GM18498 (cell line): ENCODE data around the gene KIAA0319L.
"Not testable (repeated sequence)": the region's sequence is repeated elsewhere in the genome, so short reads cannot be mapped to it uniquely, and the experiment has no call there.

Source experiments
- ATAC-seq: cut with Tn5 transposase; IDR thresholded peaks from one replicate; pipeline ENCODE4 v1.9.1; 2021; ENCODE audit warnings: mild to moderate bottlenecking, moderate library complexity; ENCODE audit not compliant: unreplicated experiment

KIAA0319L gene

DNA sequence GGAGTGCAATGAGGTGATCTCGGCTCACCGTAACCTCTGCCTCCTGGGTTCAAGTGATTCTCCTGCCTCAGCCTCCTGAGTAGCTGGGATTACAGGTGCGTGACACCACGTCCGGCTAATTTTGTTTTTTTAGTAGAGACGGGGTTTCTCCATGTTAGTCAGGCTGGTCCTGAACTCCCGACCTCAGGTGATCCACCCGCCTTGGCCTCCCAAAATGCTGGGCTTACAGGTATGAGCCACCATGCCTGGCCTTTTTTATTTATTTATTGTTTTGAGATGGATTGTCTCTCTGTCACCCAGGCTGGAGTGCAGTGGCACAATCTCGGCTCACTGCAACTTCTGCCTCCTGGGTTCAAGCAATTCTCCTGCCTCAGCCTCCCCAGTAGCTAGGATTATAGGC, 24.4 kb upstream of the KIAA0319L start:
- ATAC-seq = not testable (repeated sequence)

DNA sequence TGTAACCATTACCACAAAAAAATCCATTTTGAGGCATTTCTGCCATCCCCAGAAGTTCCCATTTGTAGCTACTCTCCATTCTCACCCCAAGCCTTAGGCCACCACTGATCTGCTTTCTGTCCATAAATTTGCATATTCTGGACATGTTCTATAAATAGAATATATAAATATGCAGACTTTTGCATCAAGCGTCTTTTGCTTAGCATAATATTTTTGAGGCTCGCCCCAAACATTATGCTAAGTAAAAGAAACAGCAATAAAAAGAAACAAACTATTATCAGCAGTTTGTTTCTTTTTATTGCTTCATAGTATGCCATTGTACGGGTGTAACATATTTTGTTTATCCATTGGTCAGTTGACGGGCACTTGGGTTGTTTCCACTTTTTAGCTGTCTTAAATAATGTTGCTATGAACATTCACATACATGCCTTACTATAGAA, 23.8 kb upstream of the KIAA0319L start:
- ATAC-seq = no peak

DNA sequence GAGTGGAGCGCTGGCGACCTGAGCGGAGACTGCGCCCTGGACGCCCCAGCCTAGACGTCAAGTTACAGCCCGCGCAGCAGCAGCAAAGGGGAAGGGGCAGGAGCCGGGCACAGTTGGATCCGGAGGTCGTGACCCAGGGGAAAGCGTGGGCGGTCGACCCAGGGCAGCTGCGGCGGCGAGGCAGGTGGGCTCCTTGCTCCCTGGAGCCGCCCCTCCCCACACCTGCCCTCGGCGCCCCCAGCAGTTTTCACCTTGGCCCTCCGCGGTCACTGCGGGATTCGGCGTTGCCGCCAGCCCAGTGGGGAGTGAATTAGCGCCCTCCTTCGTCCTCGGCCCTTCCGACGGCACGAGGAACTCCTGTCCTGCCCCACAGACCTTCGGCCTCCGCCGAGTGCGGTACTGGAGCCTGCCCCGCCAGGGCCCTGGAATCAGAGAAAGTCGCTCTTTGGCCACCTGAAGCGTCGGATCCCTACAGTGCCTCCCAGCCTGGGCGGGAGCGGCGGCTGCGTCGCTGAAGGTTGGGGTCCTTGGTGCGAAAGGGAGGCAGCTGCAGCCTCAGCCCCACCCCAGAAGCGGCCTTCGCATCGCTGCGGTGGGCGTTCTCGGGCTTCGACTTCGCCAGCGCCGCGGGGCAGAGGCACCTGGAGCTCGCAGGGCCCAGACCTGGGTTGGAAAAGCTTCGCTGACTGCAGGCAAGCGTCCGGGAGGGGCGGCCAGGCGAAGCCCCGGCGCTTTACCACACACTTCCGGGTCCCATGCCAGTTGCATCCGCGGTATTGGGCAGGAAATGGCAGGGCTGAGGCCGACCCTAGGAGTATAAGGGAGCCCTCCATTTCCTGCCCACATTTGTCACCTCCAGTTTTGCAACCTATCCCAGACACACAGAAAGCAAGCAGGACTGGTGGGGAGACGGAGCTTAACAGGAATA, 20.1 kb upstream of the KIAA0319L start:
- ATAC-seq = peak; percentile 71

DNA sequence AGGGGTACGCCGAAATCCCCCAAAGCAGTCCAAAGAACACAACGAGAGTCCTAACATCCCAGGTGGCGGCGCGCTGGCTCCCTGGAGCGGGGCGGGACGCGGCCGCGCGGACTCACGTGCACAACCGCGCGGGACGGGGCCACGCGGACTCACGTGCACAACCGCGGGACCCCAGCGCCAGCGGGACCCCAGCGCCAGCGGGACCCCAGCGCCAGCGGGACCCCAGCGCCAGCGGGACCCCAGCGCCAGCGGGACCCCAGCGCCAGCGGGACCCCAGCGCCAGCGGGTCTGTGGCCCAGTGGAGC, 19.5 kb upstream of the KIAA0319L start:
- ATAC-seq = not testable (repeated sequence)

DNA sequence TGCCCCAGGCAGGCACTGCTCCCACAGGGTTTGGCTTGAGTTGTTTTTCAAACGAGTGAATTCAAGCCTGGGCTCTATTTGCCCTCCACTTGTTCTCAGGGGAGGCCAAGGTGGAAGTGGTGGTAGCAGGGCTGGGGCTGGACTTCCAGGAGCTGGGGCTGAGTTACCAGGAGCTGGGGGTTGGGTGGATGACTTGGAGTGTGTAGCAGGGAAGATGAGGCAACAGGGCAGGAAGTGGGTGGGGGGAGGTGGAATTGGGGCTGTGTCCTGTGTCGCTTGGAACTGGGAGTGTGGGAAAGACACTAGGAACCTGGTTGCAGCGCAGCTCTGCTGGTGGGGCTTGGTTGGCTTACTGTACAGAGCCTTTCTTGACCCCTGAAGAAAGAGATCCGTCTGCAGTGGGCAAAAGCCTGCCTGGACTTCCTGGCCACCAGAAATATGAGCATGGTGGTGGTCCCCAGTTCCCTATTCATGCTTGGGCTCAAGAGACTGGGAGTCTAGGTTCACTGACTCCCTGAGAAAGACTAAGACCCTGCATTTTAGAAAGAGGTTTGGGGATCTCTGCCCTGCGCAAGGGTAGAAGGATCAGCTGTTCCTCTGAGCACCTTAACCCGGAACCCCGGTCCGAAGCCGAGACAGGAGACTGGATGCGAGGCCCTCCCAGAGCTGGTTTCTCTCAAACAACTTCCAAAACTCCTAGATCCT, 19.0 kb upstream of the KIAA0319L start:
- no peak for ATAC-seq

DNA sequence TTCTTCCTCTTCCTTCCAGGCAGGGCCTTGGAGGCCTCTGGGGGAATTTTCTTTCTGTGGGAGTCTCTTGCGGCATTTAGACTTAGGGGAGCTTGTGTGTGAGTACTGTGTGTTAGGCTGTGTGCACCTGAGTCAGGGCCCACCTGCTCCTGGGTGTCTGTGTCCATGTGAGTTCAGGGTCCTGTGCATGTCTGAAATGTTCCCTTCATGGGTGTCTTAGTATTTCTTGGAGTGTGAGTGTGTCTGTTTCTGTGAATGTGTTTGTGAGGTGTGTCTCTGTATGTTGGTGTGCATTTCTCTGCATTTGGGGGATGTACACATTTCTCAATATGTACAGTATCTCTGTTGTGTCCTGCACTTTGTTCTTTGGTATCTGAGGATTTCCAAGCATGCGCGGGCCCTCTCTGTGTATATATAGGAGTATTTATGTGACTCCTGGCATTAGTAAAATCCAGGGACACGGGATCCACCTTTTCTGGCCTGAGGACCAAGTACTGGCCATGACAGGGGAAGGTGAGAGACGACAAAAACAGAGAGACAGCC, 18.3 kb upstream of the KIAA0319L start:
- no peak for ATAC-seq

DNA sequence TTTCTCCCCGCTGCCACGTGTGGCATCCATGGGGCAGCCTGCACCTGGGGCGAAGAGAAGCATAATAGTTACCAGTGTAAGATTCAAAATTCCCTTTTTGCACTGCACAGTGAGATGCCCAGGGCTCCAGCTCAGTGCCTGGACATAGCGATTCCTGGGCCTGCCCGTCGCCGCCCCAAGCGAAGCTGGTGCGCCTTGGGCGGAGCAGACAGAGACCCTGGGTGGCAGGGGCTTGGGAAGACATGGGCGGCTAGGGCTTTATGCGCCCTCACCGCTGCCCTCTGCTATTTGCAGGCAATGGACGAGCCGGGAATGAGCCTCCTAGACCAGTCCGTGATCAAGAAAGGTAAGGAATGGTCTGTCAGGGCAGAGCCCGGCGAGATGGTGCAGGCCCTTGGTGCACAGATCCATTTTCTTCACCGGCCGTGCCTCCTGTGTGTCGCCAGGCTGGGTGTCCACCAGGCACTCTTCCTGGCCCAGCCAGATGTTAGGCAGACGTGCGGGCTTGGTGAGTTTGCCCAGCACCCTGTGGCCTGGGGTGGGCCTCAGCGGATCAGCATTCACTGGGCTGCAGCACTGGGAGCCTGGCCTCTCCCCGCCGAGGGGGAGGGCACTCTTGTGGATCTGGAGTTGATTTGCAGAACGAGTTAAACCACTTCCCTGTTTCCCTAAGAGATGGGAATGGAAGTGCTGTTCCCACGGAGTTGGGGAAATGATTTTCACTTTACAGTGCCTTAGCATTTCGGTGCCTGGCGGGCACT, 17.6 kb upstream of the KIAA0319L start:
- no peak for ATAC-seq

DNA sequence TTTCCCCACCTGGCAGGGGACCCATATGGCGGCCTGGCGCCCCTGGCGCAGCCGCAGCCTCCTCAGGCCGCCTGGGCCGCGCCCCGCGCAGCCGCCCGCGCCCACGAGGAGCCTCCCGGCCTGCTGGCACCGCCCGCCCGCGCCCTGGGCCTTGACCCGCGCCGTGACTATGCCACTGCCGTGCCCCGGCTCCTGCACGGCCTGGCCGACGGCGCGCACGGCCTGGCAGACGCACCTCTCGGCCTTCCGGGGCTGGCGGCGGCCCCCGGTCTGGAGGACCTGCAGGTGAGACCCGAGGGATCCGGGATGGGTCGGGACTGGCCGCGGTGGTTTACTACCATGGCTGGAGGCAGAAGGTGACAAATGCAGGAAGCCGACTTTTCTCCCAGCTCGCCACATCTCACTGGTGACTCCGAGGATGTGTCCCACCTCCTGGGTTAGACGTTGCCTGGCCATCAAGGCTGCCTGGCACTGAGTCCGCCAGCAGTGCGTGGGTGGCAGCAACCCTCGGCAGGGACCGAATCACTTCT, 17.0 kb upstream of the KIAA0319L start:
- ATAC-seq = no peak

DNA sequence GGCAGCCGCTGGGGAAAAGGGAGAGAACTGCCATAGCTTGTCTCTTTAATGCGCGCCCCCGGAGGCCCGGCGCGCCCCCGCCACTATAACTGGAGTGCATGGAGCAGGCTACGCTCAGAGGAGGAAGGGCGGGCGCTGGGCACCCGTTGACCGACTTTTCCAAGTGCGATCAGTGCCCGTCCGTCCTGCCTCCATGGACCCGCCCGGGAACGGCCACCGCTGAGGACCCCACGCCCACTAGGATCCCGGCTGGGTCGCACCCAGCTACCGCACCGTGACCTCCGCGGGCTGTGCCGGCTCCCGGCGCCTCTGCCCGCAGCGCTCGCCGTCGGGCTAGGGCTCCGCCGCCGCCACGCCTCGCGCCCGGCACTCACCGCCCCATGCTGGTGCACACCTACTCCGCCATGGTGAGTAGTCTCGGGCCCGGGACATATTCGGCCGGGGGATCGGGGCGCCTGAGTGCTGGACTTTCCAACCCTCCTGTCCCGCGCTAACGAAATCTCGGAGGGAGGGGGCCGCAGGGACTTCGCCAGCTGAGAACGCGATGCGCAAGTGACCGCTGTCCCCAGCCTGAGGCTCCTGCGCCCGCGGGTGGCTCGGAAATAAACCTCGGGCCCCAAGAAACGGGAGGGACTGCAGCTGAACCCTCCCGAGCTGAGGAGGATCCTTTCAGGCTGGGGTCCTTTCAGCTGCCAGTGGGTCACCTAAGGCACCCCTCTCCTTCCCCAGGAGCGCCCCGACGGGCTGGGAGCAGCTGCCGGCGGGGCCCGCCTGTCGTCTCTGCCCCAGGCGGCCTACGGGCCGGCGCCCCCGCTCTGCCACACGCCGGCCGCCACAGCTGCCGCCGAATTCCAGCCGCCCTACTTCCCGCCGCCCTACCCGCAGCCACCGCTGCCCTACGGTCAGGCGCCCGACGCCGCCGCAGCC, 16.3 kb upstream of the KIAA0319L start, which contains the start of gene TFAP2E:
Gene TFAP2E, plus strand, starts transcription at position 117 of the 927 bp plus-strand sequence. Its CDS starts 264 bp downstream, at position 381.
- ATAC-seq = no peak

DNA sequence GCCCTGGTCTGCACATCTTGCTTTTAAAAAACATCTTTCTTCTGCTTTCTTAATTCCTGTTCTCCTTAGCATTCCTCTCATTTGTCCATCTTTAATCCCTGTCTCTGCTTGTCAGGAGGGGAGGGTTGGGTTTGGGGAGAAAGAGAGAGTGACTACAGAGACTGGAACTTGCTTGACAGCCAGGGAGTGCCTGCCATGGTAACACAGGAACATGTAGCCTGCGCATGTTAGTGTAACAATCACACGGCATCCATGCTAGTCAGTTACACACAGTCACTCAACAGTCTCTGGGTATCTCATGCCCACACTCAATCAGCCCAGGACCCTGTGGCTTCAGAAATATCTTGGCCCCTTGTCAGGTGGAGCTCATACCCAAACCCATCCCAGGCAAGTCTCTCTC, 15.1 kb upstream of the KIAA0319L start:
- no peak for ATAC-seq

DNA sequence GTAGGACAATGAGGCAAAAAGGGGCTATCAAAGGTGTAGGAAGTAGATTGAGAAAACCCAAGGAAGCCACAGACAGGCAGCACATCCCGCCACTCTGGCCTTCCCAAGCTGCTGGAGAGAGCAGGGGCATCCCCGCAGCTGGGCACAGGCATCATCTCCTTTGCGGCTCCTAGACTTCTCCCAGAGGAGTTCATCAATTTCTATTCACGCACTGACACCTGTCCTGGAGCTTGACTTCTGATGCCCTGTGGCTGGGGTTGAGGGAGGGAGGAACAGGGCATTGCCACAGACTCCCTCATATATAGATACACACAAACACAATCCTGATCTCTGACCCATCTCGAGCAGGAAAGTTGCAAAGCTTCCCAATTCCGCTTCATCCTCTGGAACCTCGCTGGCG, 14.1 kb upstream of the KIAA0319L start:
- ATAC-seq = no peak

DNA sequence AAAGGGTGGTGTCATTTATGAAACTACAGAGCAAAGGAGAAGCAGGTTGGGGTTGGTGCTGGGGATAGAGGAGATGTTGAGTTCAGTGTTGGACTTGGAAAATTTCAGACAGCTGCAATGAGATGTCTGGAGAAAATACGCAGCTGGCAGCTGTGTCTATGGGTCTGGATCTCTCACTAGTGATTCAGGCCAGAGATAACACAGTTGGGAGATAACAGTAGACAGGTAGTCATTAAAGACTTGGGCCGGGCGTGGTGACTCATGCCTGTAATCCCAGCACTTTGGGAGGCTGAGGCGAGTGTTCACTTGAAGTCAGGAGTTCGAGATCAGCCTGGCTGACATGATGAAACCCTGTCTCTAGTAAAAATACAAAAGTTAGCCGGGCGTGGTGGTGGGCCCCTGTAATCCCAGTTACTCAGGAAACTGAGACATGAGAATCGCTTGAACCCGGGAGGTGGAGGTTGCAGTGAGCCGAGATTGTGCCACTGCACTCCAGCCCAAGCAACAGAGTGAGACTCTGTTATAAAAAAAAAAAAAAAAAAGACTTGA, 13.5 kb upstream of the KIAA0319L start:
- no peak for ATAC-seq

DNA sequence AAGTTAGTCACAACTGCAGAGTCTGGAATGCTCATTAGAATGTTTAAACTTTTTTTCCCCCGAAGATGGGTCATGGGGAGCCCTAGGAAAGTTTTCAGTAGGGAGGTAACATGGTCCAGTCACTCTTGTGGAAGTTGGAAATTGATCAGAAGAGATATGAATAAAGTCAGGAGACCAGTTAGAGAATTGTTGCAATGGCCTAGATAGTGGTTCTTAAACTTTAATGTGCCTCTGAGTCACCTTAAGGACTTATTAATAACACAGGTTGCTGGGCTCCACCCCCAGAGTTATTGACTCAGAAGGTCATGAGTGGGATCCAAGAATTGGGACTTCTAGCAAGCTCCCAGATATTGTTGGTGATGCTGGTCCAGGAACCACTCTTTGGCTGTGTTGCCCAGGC, 12.7 kb upstream of the KIAA0319L start:
- no peak for ATAC-seq

DNA sequence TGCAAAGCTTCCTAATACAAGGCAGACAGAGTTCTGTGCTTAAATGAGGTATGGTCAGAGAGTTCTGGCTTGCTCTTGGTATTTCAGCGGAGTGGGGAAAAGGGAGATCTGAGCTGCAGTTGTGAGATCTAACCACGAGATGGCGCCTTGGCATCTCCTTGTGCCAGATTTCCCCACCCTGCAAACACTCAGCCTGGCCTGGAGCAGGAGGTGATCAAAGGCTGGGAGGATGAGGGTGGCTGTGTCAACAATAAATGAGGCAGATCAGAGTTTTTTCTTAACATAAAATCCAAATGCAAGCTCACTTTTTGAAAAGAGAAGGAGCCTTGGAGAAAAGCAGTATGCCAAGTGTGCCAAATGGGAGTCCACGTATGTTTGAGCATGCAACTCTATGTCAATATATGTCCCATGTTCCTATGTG, 11.8 kb upstream of the KIAA0319L start:
- no peak for ATAC-seq

DNA sequence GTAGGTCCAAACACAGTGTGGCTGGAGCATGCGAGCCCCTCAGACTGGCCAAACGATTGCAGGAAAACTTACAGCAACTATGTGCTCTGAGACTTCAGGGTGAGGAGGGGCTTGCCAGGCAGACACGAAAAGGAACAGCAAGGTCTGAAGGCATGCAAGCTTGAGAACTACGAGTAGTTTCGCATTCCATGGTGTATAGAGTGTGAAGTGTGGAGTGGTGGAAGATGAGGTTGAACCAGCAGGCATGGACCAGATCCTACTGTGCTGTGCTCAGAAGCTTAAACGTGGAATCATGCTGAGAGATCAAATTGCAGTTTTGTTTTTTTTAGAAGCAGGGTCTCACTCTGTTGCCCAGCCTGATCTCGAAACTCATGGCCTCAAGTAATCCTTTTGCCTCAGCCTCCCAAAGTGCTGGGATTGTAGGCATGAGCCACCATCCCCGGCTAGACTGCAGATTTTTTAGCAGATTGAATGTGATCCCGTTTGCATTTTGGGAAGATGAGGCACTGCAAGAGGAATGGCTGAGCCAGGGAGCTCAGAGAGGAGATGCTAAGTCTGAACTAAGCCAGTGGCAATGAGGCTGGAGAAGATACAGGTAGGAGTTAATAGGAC, 10.8 kb upstream of the KIAA0319L start:
- no peak for ATAC-seq

DNA sequence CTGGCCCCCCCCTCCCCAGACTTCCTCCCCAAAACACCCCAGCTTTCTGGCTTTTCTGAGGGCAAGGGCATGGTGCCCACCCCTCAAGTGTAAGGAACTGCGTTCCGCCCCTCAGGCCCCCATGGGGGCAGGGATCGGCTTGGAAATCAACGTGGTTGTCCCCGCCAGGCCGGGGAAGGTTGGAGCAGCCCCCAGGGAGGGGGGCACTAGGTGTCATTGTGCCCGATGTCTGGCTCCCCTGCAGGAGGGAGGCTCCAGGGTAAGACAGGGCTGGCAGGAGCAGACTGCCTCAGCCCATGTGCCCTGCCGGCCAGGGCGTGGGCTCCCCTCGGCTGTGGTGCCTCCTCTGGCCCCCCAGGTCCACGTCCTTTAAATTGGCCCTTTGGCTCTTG, 8.5 kb upstream of the KIAA0319L start:
- ATAC-seq = no peak

DNA sequence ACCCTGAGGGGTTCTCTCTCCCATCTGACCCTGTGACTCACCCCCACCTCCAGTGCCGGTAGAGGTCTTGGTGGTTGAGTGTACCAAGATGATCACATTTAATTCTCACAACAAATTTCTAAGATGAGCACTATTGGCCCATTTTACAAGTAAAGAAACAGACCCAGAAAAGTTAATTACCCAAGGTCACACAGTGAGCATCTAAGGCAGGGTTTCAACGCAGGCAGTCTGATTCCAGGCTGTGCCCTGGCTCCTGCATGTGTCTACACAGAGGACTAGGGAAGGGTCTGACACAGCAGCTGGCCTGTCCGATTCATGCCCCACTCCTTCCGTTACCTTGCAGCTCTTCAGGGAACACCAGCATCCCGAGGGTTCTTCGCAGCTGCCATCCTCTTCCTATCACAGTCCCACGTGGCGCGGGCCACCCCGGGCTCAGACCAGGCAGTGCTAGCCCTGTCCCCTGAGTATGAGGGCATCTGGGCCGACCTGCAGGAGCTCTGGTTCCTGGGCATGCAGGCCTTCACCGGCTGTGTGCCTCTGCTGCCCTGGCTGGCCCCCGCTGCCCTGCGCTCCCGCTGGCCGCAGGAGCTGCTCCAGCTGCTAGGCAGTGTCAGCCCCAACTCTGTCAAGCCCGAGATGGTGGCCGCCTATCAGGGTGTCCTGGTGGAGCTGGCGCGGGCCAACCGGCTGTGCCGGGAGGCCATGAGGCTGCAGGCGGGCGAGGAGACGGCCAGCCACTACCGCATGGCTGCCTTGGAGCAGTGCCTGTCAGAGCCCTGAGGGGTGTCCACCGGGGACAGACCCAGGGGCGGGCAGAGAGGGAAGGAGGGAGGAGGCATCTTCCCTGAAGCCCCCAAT, 7.9 kb upstream of the KIAA0319L start:
- no peak for ATAC-seq
